D721Med (cell line): Measurements from ENCODE around the gene CNTN4.
"Not testable (repeated sequence)": the region's sequence is repeated elsewhere in the genome, so short reads cannot be mapped to it uniquely, and the experiment has no call there.

Experiments used
- DNase-seq: peaks from one replicate; pipeline ENCODE4 v3.0.0; 2011; ENCODE audit warnings: low spot score; ENCODE audit not compliant: insufficient read length
- FAIRE-seq: peaks from 2 replicates; lab custom pipeline; 2011; peaks lifted over from hg19 to GRCh38; lab: Jason Lieb, UNC
- TF ChIP-seq, protein P1 (sequence below): IDR thresholded peaks from 2 replicates; pipeline ENCODE4 v1.5.1; 2012; ENCODE audit warnings: mild to moderate bottlenecking, control low read depth; ENCODE audit not compliant: insufficient read depth; ENCODE audit errors: missing control alignments

Gene CNTN4

DNA sequence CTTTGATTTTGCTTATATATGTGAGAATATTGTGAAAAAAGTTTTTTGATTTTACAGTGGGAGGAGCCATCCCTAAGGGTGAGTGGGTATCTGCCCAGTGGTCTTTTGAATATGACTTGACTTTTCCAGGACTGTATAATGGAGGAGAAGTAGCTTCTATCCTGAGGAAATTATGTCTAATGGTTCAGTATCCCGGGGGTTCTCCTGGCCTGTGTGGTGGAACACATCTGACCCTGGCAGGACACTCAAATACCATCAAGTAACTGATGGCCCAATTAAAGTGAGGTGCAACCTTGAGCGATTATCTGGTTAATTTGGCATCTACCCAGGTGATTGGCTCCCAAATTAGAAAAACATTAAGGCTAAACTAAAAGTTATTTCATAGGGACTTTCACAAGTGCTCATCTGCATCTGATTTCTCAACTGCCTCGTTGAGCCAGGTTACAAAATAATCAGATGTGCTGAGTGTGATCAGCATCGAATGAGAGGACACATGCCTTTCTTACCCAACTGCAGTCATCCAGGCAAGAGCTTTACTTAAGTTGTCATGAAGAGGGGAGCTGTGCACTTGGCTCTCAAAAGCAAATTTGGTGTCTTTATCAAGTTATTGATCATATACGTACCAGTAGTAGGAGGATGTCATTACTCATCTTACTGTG lies 810.2 kb downstream of the CNTN4 start:
- DNase-seq (no peak), FAIRE-seq (no peak)
- TF ChIP-seq, protein P1, sequence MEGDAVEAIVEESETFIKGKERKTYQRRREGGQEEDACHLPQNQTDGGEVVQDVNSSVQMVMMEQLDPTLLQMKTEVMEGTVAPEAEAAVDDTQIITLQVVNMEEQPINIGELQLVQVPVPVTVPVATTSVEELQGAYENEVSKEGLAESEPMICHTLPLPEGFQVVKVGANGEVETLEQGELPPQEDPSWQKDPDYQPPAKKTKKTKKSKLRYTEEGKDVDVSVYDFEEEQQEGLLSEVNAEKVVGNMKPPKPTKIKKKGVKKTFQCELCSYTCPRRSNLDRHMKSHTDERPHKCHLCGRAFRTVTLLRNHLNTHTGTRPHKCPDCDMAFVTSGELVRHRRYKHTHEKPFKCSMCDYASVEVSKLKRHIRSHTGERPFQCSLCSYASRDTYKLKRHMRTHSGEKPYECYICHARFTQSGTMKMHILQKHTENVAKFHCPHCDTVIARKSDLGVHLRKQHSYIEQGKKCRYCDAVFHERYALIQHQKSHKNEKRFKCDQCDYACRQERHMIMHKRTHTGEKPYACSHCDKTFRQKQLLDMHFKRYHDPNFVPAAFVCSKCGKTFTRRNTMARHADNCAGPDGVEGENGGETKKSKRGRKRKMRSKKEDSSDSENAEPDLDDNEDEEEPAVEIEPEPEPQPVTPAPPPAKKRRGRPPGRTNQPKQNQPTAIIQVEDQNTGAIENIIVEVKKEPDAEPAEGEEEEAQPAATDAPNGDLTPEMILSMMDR: no peak

DNA sequence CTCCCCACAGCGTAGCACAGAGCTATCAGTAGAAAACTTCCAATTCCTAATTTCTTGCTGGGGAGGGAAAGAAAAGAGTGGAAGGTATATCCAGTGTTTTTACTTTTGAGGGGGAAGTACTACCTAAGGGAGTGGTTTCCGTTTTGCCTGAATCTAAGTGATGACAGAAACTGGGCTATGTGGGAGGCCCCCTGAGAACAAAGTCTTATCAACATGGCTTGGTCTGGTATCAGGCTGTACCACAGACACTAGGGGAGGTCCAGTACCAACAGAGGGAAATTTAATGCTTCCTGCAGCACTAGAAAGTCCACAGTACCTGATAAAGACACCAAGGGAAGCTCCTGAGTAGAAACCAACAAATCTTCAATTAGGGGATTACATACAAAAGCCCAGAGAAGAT lies 812.3 kb downstream of the CNTN4 start:
- FAIRE-seq: no peak
- TF ChIP-seq, protein P1: no peak

GRCh38 chr3:2915826-2916225 lies 817.2 kb downstream of the CNTN4 start:
- TF ChIP-seq, protein P1: no peak
- FAIRE-seq (peak; percentile 21), DNase-seq (no peak)

More for the DNA sequence above, 812.3 kb downstream of the CNTN4 start:
- no peak for DNase-seq

DNA sequence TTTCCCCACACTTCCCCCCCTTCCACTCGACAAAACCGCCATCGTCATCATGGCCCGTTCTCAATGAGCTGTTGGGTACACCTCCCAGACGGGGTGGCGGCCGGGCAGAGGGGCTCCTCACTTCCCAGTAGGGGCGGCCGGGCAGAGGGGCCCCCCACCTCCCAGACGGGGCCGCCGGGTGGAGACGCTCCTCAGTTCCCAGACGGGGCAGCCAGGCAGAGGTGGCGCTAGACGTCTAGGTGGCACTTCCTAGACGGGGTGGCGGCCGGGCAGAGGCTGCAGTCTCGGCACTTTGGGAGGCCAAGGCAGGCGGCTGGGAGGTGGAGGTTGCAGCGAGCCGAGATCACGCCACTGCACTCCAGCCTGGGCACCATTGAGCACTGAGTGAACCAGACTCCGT lies 818.0 kb downstream of the CNTN4 start:
- not testable (repeated sequence) for FAIRE-seq, DNase-seq

- no peak for FAIRE-seq
- DNase-seq: no peak
- TF ChIP-seq, protein P1: no peak
These were observed 821.4 kb downstream of the CNTN4 start for GRCh38 chr3:2920103-2920502.

DNA sequence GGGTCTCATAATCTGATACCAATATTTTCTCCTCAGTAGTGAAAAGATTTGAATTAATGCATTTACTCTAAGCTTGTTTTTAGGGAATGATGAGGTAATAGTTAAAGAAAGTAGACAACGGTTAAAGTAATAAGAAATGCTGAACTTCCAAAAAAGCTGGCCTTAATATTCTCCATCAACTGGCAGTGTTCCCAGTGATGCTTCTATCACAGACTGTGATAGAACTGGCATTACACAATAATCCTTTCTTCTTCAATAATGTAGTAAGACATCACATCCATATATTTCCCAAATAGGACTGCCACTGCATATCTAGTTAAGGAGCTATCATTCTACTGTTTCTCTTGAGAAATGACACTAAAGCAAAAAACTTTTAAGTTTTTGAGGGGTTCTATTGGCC lies 822.8 kb downstream of the CNTN4 start:
- no peak for DNase-seq
- TF ChIP-seq, protein P1: no peak
- peak; percentile 16 for FAIRE-seq

GRCh38 chr3:2921903-2922302 lies 823.2 kb downstream of the CNTN4 start:
- TF ChIP-seq, protein P1: peak; percentile 63
- no peak for FAIRE-seq

More at GRCh38 chr3:2921903-2922302, 823.2 kb downstream of the CNTN4 start:
- no peak for DNase-seq
